HK-2 (cell line): ENCODE data around the gene ZNF446.
"Not testable (repeated sequence)": the region's sequence is repeated elsewhere in the genome, so short reads cannot be mapped to it uniquely, and the experiment has no call there.

Source experiments
- DNase-seq: peaks from one replicate; pipeline ENCODE4 v3.0.0-alpha.2; 2018; ENCODE audit not compliant: unreplicated experiment

Gene ZNF446

DNA sequence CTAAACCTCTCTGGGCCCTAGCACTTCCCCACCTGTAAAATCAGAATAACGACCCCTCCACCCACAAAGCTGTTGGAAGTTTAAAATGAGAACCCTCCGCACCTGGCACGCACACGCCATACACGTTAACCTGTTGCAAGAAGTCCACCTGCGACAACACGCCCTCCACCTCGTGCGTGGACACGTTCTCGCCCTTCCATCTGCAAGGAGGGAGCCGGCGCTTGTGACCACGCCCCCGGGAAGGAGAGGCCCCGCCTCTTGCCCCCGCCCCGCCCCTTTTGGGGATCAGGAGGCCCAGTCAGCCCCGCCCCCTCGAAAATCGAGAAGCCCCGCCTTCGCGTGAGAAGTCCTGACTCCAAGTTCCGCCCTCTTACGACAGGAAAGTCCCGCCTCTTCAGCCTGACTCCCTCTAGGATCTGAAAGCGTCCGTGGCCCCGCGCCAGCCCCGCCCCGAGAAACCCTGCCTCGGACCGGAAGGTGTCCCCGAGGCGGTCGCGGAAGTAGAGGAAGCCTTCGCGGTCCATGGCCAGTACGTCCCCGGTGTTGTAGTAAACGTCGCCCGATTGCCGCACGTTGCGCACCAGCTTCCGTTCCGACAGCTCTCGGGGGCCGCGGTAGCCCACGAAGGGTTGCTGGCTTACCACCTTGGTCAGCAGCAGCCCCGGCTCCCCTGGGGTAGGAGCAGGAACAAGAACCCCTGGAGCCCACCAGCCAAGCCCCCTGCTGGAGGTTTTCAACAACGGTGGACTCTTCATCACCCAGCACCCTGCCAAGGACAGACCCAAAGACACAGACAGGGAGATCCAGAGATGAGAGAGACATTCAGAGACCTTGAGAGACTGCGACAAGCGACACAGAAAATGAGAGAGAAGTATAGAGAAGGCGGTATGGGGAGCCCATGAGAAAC is 23.1 kb downstream of the ZNF446 start:
- DNase-seq: peak; percentile 98

- no peak for DNase-seq
Observed at GRCh38 chr19:58500242-58500641, 24.1 kb downstream of the ZNF446 start.

DNA sequence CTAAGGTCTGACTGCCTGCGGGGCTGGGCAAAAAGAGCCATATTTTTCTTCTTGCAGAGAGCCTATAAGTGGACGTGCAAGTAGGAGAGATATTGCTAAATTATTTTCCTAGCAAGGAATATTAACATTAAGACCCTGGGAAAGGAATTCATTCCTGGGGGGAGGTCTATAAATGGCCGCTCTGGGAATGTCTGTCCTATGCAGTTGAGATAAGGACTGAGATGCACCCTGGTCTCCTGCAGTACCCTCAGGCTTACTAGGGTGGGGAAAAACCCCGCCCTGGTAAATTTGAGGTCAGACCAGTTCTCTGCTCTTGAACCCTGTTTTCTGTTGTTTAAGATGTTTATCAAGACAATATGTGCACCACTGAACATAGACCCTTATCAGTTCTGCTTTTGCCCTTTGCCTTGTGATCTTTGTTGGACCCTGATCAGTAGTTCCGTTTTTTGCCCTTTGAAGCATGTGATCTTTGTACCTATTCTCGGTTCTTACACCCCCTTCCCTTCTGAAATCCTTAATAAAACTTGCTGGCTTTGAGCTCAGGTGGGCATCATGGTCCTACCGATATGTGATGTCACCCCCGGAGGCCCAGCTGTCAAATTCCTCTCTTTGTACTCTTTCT is 31.6 kb downstream of the ZNF446 start:
- not testable (repeated sequence) for DNase-seq

GRCh38 chr19:58509731-58510083 is 33.6 kb downstream of the ZNF446 start:
- no peak for DNase-seq

GRCh38 chr19:58510084-58510862 is 34.1 kb downstream of the ZNF446 start:
- DNase-seq: no peak

GRCh38 chr19:58511353-58512208 is 35.4 kb downstream of the ZNF446 start, which contains the start of gene SLC27A5:
Gene SLC27A5, minus strand, starts transcription at chr19:58511992. Its CDS starts 37 bp downstream, at chr19:58511955.
- DNase-seq: no peak

DNA sequence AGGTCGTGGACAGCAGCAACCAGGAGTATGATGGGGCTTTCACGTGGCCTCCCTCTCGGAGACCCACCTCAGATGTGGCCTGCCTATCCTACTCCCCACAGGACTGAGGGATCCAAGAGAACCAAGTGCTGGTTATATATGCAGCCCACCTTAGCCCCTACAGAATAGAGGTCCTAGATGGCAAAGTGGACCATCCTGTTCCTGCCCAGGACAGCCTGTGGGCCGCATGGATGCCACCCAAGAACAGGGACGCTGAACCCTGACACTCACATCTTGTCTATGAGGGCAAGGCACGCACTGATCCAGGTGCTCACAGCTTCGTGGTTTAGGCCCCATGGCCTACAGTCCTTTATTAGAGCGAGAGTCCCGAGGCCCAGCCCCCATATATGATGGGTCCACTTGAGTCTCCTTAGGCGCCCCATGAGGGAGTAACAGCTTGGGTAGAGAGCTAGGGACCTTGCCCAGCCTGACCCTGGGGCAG is 37.1 kb downstream of the ZNF446 start:
- no peak for DNase-seq

DNA sequence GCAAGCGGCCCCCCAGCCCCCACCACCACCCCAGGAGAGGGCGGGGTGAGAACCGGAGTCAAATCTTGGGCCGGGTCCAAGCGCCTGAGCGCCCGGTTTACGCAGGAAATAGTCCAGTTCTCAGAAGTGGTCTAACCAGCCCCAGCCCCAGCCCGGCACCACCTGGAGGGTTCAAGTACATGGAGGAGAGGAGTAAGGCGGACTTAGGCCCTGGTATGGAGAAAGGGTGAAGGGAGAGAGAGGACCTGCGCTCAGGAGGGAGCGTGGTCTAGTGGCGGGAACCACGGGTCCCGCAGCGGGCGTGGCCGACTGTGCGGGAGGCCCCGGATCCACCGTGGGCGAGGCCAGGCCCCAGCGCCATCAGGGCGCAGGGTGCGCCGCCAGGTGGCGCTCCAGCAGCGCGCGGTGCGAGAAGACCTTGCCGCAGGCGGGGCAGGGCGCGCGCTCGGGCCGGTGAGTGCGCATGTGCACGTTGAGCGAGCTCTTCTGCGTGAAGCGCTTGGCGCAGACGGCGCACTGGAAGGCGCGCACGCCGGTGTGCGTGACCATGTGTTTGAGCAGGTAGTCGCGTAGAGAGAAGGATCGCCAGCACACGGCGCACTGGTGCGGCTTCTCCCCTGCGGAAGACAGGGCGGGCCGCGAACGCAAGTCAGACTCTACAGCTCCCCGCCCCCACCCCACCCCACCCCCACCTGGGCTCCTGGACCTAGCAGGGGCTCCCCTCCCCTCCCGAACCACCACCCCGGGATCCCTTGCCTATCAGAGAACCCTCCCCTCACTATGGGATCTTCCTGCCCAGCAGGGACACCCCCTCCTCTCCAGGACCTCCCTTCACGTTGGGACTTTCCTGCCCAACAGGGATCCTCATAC is 37.8 kb downstream of the ZNF446 start:
- peak; percentile 85 for DNase-seq

GRCh38 chr19:58514564-58515022 is 38.4 kb downstream of the ZNF446 start:
- DNase-seq: no peak

DNA sequence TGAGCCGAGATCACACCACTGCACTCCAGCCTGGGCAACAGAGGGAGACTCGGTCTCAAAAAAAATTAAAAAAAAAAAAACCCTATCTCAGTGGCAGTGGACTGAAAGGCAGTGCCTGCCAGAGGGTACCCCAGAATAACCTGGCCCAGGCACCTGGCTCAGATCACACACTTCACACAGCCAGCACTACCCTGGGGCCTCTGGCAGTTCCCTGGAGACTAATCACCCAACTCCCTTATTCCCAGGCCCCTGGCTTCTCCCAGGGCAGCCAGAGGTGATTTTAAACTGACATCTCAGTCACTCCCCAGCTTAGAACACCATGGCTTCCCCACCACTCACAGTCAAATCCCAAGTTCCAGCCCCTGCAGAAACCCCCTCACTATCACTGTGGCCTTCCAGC is 39.1 kb downstream of the ZNF446 start:
- DNase-seq: no peak

DNA sequence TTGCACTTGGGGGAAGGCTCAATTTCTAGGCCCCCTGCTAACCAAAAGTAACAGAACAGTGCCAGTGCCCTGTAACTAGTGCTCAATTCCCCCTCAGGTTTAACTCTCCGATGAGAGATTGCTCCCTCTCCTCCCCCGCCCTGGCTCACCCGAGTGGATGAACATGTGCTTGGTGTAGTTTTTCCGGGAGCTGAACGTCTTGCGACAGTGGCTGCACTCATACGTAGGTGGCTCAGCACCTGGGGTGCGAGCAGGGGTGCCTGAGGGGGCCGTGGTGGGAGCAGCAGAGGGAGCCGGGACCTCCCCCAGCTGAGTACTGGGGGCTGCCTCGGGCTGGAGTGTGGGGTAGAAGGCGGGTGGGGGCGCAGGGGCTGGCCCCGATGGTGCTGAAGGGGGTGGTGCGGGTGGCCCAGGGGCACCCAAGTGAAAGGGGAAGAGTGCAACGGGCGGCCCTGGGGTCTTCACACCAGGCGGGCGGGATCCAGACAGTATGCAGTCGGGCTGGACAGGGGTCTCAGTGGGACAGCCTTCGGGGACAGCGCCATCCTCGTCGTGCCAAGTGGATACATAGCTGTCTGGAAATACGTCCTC is 40.2 kb downstream of the ZNF446 start:
- DNase-seq: no peak

DNA sequence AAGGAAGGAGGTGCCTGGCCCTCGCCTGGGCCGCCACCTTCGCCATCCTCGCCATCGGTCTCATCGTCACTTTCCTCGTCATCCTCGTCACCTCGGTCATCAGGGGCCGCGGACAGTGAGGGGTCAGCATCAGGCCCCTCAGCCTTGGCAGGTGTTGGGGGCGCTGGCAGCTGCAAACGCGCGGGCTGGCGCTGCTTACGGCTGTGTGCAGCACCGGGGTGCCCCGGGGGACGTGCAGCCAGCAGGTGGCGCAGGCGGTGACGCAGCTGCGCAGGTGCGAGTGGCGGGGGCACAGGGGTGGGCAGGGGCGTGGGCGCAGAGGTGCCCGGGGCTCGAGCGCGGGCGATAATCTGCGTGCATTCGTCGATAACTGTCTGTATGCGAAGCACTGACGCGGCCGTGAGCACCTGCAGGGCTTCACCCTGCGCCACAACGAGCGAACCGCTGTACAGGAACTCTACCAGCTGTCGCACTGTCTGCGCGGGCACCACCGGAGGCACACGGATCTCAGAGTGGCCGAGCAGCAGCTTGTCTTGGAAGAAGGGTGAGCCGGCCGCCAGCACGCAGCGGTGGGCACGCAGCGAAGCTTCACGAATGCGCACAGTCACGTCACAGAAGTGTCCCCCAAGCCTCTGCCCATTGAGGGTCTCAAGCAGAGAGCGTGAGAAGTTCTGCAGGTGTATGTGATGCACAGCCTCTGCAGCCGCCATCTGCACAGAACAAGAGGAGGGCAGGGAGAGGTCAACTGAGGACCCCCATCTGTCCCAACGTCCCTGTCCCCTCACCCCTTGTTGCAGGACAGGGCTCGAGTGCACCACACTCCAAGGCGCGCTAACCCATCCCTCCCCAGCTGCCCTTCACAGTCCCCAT is 41.0 kb downstream of the ZNF446 start:
- DNase-seq: no peak

DNA sequence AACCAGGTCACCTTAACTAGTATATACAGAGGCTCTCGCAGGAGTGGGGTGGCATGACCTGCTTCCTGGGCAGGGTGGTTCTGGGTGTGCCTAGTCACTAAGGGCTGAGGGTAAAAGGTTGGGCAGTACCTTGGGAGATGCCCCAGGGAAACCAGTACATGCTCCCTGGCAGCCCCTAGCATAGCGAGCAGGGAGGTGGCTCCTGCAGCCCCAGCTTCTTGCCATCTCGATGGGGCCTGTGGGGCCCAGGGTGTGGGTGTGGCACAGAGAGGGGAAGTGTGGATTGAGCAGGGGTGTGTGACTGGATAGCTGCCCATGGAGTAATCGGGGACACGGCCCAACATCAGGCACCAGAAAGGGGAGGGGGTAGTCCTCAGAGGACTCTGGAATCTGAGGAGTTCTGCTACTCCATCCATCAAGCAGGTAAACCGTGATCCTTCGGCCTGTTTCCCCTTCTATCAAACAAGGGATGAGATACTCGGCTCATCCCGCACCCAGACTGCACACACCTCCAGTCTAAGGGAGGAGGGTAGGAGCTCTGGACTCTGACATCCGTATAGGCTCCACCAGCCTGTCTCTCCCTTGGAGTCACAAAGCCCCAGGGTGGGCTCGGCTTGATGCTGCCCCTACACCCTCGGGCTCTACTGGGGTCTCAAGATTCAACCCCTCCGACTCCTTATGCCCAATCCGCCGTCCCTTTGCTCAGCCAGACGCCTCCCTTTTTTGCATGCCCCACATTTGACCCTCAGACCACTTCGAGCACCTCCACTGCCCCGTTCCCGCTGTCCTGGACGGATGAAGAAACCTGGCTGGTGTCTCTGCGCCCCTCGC is 42.3 kb downstream of the ZNF446 start:
- DNase-seq: no peak

GRCh38 chr19:58519087-58519354 is 42.9 kb downstream of the ZNF446 start:
- DNase-seq: peak; percentile 84

GRCh38 chr19:58519355-58520256 is 43.5 kb downstream of the ZNF446 start, which contains the start of gene ZBTB45:
Gene ZBTB45, minus strand, starts transcription at chr19:58519810. Its CDS starts 2,137 bp downstream, at chr19:58517673.
- DNase-seq: peak; percentile 98

DNA sequence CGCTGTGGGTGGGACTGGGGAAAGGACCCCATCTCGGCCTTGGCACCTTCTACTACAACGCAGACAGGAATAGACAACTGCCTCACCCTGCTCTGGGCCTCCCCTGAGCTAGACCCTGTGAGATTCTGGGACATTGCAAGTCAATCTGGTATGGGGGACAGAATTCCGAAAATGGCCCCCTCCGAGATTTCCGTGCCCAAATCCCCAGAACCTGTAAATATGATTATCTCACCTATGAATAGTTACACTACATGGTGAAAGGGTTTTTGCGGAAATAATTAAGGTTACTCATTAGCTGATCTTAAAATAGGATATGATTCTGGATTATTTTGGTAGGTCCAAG is 44.1 kb downstream of the ZNF446 start:
- no peak for DNase-seq

DNA sequence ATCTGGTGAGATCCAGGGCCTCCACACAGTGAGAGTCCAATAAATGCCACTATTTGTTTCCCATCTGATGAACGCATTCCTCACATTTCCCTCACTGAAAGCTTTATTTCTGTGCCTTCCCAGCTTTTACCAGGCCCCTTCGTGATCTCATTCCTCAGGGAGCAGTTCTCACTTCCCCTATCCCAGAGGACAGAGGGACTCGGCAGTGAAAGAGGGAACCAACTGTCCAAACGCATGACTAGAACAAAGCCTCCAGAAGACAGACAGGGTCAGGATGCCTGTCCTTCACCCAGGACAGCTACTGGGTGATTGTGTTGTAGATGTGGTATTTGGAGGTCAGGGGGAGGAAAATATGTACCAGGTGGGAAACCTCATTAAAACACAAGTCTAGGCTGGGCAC is 45.5 kb downstream of the ZNF446 start:
- no peak for DNase-seq
